Lung (tissue), 12 donors: ENCODE results near the gene TAF1D. TPM values are rescaled to one million over a fixed set of nuclear protein-coding genes. Genes with fewer than 3 reads are reported as not detected.

Experiments
- ATAC-seq: fragments of 200-7000 bp; cut with Tn5 transposase; one replicate; pipeline ENCODE4 v1.9.1; 2020; ENCODE audit warnings: moderate number of reproducible peaks; ENCODE audit not compliant: insufficient read depth, low FRiP score
- DNase-seq, 3 donors: peaks; one replicate each; pipeline ENCODE4 v3.0.0-alpha.2; 2013 to 2017
- H3K27ac ChIP-seq, 2 donors: one replicate each; pipeline ENCODE4 v1.5.1; 2013; ENCODE audit warnings: mild to moderate bottlenecking in 2 of 2, moderate library complexity in 2 of 2, control low read depth in 1 of 2, inconsistent platforms in 1 of 2, low read depth in 1 of 2, low read length in 1 of 2
- H3K27me3 ChIP-seq, 3 donors: one replicate each; pipeline ENCODE4 v1.5.1; 2013; ENCODE audit warnings: low read length in 2 of 3; ENCODE audit not compliant: control insufficient read depth in 3 of 3, insufficient read depth in 3 of 3
- H3K36me3 ChIP-seq, 4 donors: one replicate each; pipeline ENCODE4 v1.5.1; 2013; ENCODE audit warnings: low read length in 4 of 4, mild to moderate bottlenecking in 1 of 4, moderate library complexity in 1 of 4; ENCODE audit not compliant: control insufficient read depth in 4 of 4, insufficient read depth in 4 of 4
- H3K4me1 ChIP-seq, 5 donors: one replicate each; pipeline ENCODE4 v1.5.1; 2013; ENCODE audit warnings: low read length in 5 of 5, mild to moderate bottlenecking in 2 of 5, moderate library complexity in 1 of 5; ENCODE audit not compliant: control insufficient read depth in 5 of 5, insufficient read depth in 5 of 5
- H3K4me3 ChIP-seq: one replicate; pipeline ENCODE4 v1.5.1; 2013; ENCODE audit warnings: mild to moderate bottlenecking, control low read depth, moderate library complexity
- H3K9ac ChIP-seq, 2 donors: one replicate each; pipeline ENCODE4 v1.5.1; 2013; ENCODE audit warnings: low read length in 2 of 2, control low read depth in 1 of 2; ENCODE audit not compliant: insufficient read depth in 1 of 2
- H3K9me3 ChIP-seq, 4 donors: one replicate each; pipeline ENCODE4 v1.5.1; 2013; ENCODE audit warnings: low read length in 3 of 4, mild to moderate bottlenecking in 1 of 4, moderate library complexity in 1 of 4; ENCODE audit not compliant: control insufficient read depth in 4 of 4, insufficient read depth in 3 of 4
- WGBS, 2 donors: extraction: QIAGEN DNeasy Blood & Tissue Kit; methylation state at CpG; one replicate each; pipeline ENCODE4 v1.1.7; 2013; 5-methylcytosine and 5-hydroxymethylcytosine counted together
- polyA plus RNA-seq, 2 donors: library from polyadenylated mRNA; stranded (reverse); fragments of 200-250 nt; gene quantifications; one replicate each; pipeline ENCODE4 v1.2.1, GENCODE V29; 2013
- total RNA-seq, 2 donors: library from RNA; depleted of rRNA in 1 of 2; stranded (reverse); fragments of >200 nt in 1 of 2; gene quantifications; one replicate each; pipeline ENCODE4 v1.2.1, GENCODE V29; 2014 to 2021
- TF ChIP-seq, protein P1 (sequence below): IDR thresholded peaks from 2 replicates; pipeline ENCODE4 v1.5.1; 2012; ENCODE audit warnings: mild to moderate bottlenecking; ENCODE audit errors: control extremely low read depth, extremely low read depth
- donor health status: control.
- donor health status: control.
- donor health status: Bipolar disorder and iron deficiency.
- donor health status: healthy.
- donor health status: DM: yes; HTN: yes; CAD: no.

Gene TAF1D
- total and polyA plus RNA-seq, 4 donors = 58.1 to 315 (median 148) TPM

DNA sequence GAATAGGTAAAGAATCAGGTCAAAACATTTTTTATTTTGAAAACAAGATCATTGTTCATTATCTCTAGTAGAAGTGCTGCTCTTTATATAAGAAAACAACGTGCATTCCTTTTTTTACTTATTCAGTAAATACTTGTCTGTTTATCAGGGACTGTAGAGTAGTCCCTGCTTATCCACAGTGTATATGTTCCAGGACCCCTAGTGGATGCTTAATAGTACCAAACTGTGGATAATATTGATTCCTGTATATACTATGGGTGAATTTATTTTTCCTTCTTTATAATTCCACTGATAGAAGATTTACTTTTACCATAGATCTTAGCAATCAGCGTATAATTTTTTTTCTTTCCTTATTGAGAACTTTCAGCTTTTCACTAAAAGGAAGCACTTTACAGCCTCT, 47.2 kb downstream of the TAF1D start:
- H3K4me1 ChIP-seq = no peaks in the 10 kb centered on the region
- 91 to 93% methylated on average over 2 of the region's 2 CpGs for WGBS, 2 donors

GRCh38 chr11:93689240-93689639, 52.1 kb downstream of the TAF1D start:
- WGBS, 2 donors = 31 to 79% methylated on average over 2 of the region's 2 CpGs

More for the DNA sequence above, 47.2 kb downstream of the TAF1D start:
- H3K27me3 ChIP-seq = no peaks in the 10 kb centered on the region
- no peaks in the 10 kb centered on the region for H3K9me3 ChIP-seq
- TF ChIP-seq, protein P1, sequence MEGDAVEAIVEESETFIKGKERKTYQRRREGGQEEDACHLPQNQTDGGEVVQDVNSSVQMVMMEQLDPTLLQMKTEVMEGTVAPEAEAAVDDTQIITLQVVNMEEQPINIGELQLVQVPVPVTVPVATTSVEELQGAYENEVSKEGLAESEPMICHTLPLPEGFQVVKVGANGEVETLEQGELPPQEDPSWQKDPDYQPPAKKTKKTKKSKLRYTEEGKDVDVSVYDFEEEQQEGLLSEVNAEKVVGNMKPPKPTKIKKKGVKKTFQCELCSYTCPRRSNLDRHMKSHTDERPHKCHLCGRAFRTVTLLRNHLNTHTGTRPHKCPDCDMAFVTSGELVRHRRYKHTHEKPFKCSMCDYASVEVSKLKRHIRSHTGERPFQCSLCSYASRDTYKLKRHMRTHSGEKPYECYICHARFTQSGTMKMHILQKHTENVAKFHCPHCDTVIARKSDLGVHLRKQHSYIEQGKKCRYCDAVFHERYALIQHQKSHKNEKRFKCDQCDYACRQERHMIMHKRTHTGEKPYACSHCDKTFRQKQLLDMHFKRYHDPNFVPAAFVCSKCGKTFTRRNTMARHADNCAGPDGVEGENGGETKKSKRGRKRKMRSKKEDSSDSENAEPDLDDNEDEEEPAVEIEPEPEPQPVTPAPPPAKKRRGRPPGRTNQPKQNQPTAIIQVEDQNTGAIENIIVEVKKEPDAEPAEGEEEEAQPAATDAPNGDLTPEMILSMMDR = no peak
- H3K9ac ChIP-seq = no peak overlapping the region
- DNase-seq (no peak), ATAC-seq (no peak)
- no peak overlapping the region for H3K4me3 ChIP-seq
- H3K36me3 ChIP-seq = peaks cover 29 to 57% (median 35%) of the 10 kb centered on the region in 4 donors
- H3K27ac ChIP-seq = no peak overlapping the region

DNA sequence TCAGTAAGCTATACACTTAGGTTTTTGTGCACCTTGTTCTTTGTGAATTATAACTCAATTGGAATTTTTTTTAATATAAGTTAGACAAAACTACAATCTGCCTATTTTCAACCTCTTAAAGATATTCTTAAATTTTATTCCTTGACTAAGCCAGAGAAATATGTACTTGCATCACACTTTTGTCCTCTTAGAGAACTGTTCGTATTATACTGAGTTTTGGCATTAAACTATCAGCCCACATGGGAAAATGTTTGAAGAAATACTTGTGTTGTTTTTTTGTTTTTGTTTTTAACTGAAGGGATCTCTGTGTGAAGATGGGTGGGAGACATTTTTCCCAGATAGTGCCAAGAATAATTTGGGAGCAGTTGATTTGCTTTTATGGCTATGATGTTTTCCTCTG, 54.5 kb downstream of the TAF1D start:
- Histone ChIP-seq H3K4me1 (no peaks in the 10 kb centered on the region), H3K9me3 (no peaks in the 10 kb centered on the region), H3K36me3 (peaks cover 9 to 52% (median 25%) of the 10 kb centered on the region in 4 donors), H3K27me3 (no peaks in the 10 kb centered on the region), H3K9ac (no peak overlapping the region), H3K27ac (no peak overlapping the region), H3K4me3 (no peak overlapping the region)
- no peak for ATAC-seq
- WGBS, 2 donors = 84 to 93% methylated on average over 1 of the region's 1 CpG
- no peak for DNase-seq
- TF ChIP-seq, protein P1 = no peak

More at GRCh38 chr11:93689240-93689639, 52.1 kb downstream of the TAF1D start:
- no peak for ATAC-seq
- Histone ChIP-seq H3K27ac (no peak overlapping the region), H3K36me3 (peaks cover 12 to 41% (median 20%) of the 10 kb centered on the region in 4 donors), H3K4me3 (no peak overlapping the region), H3K4me1 (no peaks in the 10 kb centered on the region), H3K9me3 (no peaks in the 10 kb centered on the region), H3K27me3 (no peaks in the 10 kb centered on the region), H3K9ac (no peak overlapping the region)
- TF ChIP-seq, protein P1 = no peak
- no peak for DNase-seq

- no peak for ATAC-seq
- H3K9ac ChIP-seq = no peak overlapping the region
- no peak for DNase-seq
- WGBS, 2 donors = 98 to 100% methylated on average over 2 of the region's 2 CpGs
- no peaks in the 10 kb centered on the region for H3K9me3 ChIP-seq
- peaks cover 9 to 49% (median 24%) of the 10 kb centered on the region in 4 donors for H3K36me3 ChIP-seq
- TF ChIP-seq, protein P1 = no peak
- no peak overlapping the region for H3K4me3 ChIP-seq
- H3K27ac ChIP-seq = no peak overlapping the region
- H3K27me3 ChIP-seq = no peaks in the 10 kb centered on the region
- H3K4me1 ChIP-seq = no peaks in the 10 kb centered on the region
These were observed 55.1 kb downstream of the TAF1D start for GRCh38 chr11:93686226-93686625.
